Heart left ventricle (tissue), 13 donors: ENCODE data around the gene CD83.

Source experiments
- POLR2A ChIP-seq, 2 donors: fragments of 450-650 bp; IDR thresholded peaks; one replicate each; pipeline ENCODE4 v1.6.1; 2017; ENCODE audit warnings: antibody characterized with exemption in 2 of 2, mild to moderate bottlenecking in 2 of 2, moderate library complexity in 2 of 2
- TF ChIP-seq, protein P1 (sequence below), 12 donors: fragments of 200-600 bp; sonication (generic) in 4 of 12; IDR thresholded peaks; one replicate each; pipeline versions ENCODE4 v1.5.0 to v1.8.0; 2018 to 2022; ENCODE audit warnings: antibody characterized with exemption in 12 of 12, mild to moderate bottlenecking in 5 of 12
- donor health status: ischemic (EF 13 %, LVEDD 7.1; RV severe dilation, severe dysfunction).
- donor health status: DM: no; HTN: yes; CAD: no.
- donor health status: DM: no; HTN: no; CAD: no.
- donor health status: ischemic (EF 25% LVEDD 6.9; RV normal size, moderate dysfunction).
- donor health status: ischemic (EF 25% LVEDD 5.7; RV mildly dilated, moderate dysfunction).
- donor health status: ischemic (EF 35%, LVEDD 5.7; RV mildly dilated, moderate dysfunction).
- donor health status: nonischemic (EF 11% LVEDD 7.7; RV severe dilation, severe dysfunction).
- donor health status: DM: yes; HTN: yes; CAD: no.
- donor health status: PGD.
- donor health status: ischemic (EF 29% LVEDD 5.4; RV normal size, mild dysfunction).
- donor health status: nonischemic (EF 23%, LVEDD 6.1; RV moderate dilation, normal function).

DNA sequence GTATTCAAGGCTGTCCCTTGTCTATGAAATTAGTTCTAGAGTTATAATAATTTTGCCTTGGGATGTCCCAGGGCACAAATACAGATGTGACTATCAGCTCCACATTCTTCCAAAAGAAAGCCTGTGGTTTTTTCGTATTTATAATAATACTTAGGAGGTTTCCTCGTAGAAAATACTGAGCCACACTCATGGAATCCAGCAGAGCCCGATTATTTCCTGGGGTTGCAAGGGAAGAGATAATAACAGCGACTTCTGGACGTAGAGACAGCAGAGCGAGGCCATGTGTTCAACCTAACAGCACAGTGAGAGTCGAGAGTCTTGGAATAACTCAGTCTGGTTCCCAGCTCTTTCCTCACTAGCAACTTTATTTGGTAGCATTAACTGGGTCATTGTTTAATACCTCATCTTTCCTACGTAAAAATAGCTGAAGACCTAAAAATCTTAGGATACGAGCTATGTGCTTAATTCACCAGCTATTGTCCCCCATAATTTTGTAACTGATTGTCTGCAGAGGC lies 21.2 kb downstream of the CD83 start:
- TF ChIP-seq, protein P1, sequence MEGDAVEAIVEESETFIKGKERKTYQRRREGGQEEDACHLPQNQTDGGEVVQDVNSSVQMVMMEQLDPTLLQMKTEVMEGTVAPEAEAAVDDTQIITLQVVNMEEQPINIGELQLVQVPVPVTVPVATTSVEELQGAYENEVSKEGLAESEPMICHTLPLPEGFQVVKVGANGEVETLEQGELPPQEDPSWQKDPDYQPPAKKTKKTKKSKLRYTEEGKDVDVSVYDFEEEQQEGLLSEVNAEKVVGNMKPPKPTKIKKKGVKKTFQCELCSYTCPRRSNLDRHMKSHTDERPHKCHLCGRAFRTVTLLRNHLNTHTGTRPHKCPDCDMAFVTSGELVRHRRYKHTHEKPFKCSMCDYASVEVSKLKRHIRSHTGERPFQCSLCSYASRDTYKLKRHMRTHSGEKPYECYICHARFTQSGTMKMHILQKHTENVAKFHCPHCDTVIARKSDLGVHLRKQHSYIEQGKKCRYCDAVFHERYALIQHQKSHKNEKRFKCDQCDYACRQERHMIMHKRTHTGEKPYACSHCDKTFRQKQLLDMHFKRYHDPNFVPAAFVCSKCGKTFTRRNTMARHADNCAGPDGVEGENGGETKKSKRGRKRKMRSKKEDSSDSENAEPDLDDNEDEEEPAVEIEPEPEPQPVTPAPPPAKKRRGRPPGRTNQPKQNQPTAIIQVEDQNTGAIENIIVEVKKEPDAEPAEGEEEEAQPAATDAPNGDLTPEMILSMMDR (IDR thresholded peaks at IDR 0.05), result no peak
- no peak for TF ChIP-seq POLR2A (IDR thresholded peaks at IDR 0.05)
